Measurements from ENCODE around the gene KIRREL3. TPM values are rescaled to one million over a fixed set of nuclear protein-coding genes. Genes with fewer than 3 reads are reported as not detected.

The KIRREL3 gene
- total and polyA plus RNA-seq, 9 of the 15 experiments (the other 6 are each of a cell fraction or from before 2014, with no cell fraction given), result 0.04 to 0.10 TPM; not detected in 7

DNA sequence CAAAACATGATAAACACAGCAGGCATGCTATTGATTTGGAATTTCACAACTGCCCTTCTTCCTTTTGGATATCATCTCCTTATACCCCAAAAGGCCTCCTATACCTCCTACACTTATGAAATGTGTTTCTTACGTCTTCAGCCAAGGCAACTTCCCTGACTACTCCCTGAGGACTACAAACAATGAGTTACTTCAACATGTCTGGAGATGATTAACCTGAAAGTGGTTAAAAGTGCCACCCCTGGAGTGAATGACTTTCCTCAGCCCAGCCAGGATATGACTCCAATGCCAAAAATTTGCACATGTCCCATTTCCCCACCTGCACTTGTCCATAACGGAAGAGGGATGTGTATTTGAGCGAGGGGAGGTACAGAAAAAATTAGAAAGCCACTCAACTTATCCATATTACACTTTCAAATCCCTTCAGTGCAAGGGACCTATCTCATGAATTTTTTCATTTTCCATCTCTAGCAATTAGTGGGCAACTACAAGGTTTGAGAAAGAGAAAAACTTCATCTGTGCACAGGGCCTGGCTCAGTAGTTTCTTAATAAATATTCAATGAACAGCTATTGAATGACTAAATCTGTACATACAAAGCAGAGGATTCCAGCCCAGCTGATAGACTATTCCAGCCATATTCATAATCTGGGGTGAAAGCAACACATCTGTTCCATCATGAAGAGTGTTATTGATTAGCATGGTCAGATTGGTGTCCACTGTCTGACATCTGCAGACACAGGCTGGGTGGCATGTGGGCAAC is 36.8 kb downstream of the KIRREL3 start:
- no peak for TF ChIP-seq ESRRB (CRISPR knock-in tag; IDR thresholded peaks at IDR 0.05; ENCODE audit: borderline replicate concordance)
- TF ChIP-seq RBM22 (IDR thresholded peaks at IDR 0.05; ENCODE audit: low read depth, low read length, poor library complexity, severe bottlenecking), result no peak
- TF ChIP-seq RB1 (IDR thresholded peaks at IDR 0.05; ENCODE audit: low read depth), result no peak
- TF ChIP-seq PTBP1 (IDR thresholded peaks at IDR 0.05; ENCODE audit: low read depth, low read length), result no peak
- TF ChIP-seq, protein P1, sequence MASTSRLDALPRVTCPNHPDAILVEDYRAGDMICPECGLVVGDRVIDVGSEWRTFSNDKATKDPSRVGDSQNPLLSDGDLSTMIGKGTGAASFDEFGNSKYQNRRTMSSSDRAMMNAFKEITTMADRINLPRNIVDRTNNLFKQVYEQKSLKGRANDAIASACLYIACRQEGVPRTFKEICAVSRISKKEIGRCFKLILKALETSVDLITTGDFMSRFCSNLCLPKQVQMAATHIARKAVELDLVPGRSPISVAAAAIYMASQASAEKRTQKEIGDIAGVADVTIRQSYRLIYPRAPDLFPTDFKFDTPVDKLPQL (IDR thresholded peaks at IDR 0.05; ENCODE audit: extremely low read depth, insufficient read length), result no peak
- TF ChIP-seq KHSRP (IDR thresholded peaks at IDR 0.05), result no peak
- no peak for TF ChIP-seq SETDB1 (IDR thresholded peaks at IDR 0.05; ENCODE audit: low read length)
- no peak for TF ChIP-seq ZNF583 (CRISPR knock-in tag; IDR thresholded peaks at IDR 0.05)
- TF ChIP-seq ZNF780A (CRISPR knock-in tag; IDR thresholded peaks at IDR 0.05), result no peak
- TF ChIP-seq, protein P2, sequence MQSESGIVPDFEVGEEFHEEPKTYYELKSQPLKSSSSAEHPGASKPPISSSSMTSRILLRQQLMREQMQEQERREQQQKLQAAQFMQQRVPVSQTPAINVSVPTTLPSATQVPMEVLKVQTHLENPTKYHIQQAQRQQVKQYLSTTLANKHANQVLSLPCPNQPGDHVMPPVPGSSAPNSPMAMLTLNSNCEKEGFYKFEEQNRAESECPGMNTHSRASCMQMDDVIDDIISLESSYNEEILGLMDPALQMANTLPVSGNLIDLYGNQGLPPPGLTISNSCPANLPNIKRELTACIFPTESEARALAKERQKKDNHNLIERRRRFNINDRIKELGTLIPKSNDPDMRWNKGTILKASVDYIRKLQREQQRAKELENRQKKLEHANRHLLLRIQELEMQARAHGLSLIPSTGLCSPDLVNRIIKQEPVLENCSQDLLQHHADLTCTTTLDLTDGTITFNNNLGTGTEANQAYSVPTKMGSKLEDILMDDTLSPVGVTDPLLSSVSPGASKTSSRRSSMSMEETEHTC (IDR thresholded peaks at IDR 0.05), result no peak
- TF ChIP-seq KAT8 (IDR thresholded peaks at IDR 0.05; ENCODE audit: low read depth), result no peak
- no peak for TF ChIP-seq SP2 (IDR thresholded peaks at IDR 0.05; ENCODE audit: extremely low read depth, low read depth, low read length, poor library complexity, severe bottlenecking)
- no peak for TF ChIP-seq CBFA2T3 (IDR thresholded peaks at IDR 0.05)
- TF ChIP-seq SRSF7 (optimal IDR thresholded peaks at IDR 0.05; ENCODE audit: low read depth, low read length), result no peak
- TF ChIP-seq ZNF436 (CRISPR knock-in tag; IDR thresholded peaks at IDR 0.05), result no peak
- Histone ChIP-seq H3K4me1 (replicated peaks in 1 of 2; ENCODE audit: control insufficient read depth in 2 of 2, insufficient read depth in 2 of 2, low read length in 2 of 2) (no peaks in the 10 kb centered on the region), H3K9me3 (replicated peaks; ENCODE audit: control insufficient read depth, insufficient read depth, low read depth, low read length) (no peaks in the 10 kb centered on the region), H2AFZ (ENCODE audit: low read depth, low read length) (no peak overlapping the region), H3K27ac (ENCODE audit: extremely low read depth, low read depth, low read length) (no peak overlapping the region), H3K4me2 (ENCODE audit: insufficient read depth, low read length) (no peak overlapping the region), H4K20me1 (replicated peaks; ENCODE audit: control insufficient read depth, insufficient read depth, low read length) (no peaks in the 10 kb centered on the region), H3K9ac (ENCODE audit: insufficient read depth in 1 of 2, low read depth in 2 of 2, low read length in 2 of 2) (no peak overlapping the region), H3K27me3 (ENCODE audit: control insufficient read depth in 2 of 2, insufficient read depth in 2 of 2, low read length in 2 of 2) (peaks cover 0 to under 1% of the 10 kb centered on the region in 2 experiments; a peak in 1 of 5 replicates), H3K4me3 (no peak overlapping the region), H3K9me1 (ENCODE audit: control insufficient read depth, insufficient read depth, low read length) (no peaks in the 10 kb centered on the region), H3K79me2 (ENCODE audit: control insufficient read depth, insufficient read depth, low read length) (no peaks in the 10 kb centered on the region), H3K36me3 (ENCODE audit: control insufficient read depth, insufficient read depth, low read length) (no peaks in the 10 kb centered on the region)
- POLR2A ChIA-PET, result no interaction called here
- FAIRE-seq (no peak), DNase-seq (ENCODE audit: extremely low read depth in 1 of 4, low spot score in 3 of 4) (no peak), ATAC-seq (no peak)
- in situ Hi-C loops (cut with MboI) (no loop called here), intact Hi-C loops (cut with micrococcal nuclease) (no loop called here)
- CTCF ChIA-PET (ENCODE audit: low intra/inter-chr PET ratio), result no interaction called here
- WGBS (ENCODE audit: insufficient coverage, low coverage, missing lambda C conversion rate), result 3% methylated on average over 3 of the region's 3 CpGs
- BruUV-seq (replicated peaks), result no TSS peak

Data from K562 (cell line).